CMK (cell line): Measurements from ENCODE around the gene ITGA5.
"Not testable (repeated sequence)": the region's sequence is repeated elsewhere in the genome, so short reads cannot be mapped to it uniquely, and the experiment has no call there.

Source experiments
- DNase-seq: peaks from one replicate; pipeline ENCODE4 v3.0.0-alpha.2; 2010; ENCODE audit warnings: low read depth

Gene ITGA5

DNA sequence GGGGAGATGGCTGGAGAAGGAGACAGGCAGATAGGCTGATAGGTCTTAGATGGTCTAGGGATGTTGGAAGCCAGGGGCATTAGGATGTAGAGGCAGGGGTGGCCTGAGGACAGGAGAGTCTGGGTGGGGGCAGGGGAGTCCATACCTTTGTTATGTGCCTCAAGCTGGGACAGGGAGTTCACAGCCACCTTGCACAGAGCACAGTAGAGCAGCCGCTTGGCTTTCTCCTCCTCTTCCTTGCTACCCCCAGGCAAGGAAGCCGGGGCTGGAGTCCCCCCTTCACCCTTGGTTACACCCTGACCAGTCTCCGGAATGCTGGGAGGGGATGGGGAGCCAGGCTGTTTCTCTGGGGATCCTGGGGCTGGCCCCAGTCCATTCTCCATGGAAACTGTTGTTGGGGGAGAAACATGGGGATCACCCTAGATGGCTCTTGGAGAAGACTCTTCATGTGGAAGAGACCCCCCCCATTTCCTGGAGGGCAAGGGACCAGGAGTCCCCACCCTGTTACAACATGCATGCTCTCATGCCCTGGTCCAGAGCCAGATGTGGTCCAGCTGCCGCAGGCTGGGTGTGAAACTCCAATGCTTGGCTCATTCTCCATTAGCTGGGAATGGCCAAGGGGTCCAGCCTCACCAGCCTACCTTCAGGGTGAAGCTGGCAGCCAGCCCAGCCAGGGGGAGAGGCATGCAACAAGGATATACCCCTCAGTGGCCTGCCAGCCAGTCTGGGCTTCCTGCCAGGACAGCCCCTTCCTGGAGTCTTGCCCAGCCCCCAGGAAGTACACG lies 47.5 kb downstream of the ITGA5 start:
- no peak for DNase-seq

DNA sequence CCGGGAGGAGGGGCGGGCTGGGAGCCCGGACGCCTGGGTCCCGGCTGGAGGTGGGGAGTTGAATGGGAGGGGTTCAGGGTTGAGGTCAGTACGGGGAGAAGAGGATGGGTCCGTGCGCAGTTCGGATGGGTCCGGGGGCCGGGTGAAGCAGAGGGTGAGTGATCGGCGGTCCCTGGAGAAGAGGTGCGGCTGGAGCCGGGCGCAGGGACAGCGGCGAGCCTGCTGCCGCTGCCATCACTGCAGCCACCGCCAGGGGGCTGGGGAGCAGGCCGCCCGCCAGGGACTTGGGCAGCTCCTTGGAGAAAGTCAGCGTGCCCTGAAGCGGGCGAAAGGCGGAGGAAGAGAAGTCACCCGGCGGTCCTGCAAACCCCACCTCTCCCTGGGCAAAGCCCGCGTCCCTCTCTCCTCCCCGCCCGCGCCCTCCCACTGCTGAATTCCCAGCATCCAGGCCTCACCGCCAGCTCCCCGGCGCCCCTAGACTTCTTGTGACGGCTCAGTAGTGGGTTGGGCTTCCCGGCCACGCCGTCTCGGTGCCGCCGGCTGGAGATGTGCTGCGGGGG lies 48.8 kb downstream of the ITGA5 start:
- DNase-seq: no peak

DNA sequence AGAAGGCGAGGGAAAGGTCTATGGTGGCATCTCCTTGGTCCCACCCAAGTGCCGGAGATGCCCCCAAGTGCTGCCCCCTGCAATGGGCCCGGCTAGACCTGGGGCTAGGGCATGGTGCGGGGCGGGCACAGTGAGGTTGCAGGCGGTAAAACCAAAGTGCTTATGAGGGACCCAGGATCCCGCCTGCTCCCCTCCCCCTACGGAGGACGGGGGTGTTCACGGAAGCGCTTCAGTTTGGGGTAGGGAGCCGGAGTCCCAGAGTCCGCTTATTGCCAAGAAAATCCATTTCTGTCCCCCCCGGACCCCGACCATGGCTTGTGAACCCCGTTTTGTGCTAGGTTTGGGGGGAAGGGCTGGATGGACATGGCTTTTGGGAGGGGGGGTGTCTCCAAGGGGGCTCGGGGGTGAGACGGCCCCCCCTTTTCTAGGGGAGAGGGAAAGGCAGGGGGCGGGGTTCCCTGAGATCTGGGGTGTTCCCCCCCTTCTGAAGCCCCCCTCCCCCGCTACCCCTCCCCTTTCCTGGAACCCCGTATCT lies 49.4 kb downstream of the ITGA5 start:
- no peak for DNase-seq

DNA sequence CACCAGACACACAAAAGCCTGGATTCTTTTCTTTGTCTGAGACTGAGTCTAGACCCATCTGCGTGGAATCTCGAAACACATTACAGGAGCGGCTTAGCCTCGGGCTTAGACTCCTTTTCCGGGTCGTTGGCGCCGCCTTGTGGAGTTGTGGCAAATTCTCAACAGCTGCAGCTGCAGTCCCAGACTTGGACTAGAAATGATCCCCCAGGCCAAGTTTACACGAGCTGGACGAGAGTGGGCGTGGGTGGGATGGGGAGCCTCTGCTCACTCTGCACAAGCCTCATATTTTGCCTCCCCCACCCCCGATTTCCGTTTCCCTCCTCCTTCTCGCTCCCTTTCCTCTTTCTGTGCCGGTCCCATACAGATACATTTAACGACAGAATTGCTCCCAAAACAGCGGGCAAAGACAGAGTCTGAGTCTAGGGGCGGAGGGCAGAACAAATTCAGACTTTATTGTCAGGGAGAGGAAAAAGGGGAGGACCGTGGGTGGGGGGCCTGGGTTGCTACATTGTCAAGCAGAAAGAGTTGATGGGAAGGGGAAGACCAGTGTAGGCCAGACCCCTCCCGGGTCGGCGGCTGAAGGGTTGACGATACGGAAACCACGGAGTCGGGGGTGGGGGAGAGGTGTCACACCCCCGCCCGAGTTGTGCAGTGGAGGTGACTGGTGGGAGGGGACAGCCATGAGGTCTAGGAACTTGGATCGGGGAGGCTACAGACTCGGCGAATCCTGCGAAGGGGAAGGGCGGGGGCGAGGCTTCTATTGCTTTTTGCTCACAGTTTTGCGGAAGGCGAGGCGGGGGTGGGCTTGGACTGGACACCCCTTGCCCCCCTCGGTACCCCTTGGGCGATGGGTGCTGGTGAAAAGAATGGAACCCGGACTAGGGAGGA lies 50.1 kb downstream of the ITGA5 start:
- DNase-seq: peak; percentile 73

DNA sequence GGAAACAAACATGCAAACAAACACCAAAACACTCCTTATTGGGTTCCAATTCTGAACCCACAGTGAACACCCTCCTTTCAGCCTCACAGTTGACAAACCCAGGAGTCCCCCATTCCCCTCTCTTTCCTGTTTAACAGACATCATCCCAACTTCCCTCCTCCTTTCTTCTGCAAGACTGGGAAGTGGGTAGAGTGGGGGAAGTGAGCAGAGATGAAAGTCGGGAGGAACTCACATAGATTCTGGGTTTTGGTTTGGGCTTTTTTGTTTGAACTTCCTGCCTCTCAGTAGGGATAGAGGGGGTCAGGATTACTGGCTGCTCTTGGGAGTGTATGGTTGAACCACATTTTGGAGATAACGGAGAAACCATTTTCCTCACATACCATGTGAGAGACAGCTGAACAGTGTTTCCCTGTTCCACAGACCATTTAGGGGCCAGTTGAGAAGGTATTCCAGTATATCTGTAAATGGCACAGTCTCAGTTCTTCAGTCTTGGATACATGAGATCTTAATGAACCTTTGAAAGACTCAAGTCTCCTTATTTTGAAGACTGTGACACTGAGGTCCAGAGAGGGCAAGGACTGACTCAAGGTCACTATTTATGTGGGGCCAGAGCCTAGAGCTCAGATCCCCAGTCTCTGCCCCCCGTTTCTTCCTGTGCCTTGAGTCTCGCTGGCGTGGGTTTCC lies 50.9 kb downstream of the ITGA5 start:
- no peak for DNase-seq

DNA sequence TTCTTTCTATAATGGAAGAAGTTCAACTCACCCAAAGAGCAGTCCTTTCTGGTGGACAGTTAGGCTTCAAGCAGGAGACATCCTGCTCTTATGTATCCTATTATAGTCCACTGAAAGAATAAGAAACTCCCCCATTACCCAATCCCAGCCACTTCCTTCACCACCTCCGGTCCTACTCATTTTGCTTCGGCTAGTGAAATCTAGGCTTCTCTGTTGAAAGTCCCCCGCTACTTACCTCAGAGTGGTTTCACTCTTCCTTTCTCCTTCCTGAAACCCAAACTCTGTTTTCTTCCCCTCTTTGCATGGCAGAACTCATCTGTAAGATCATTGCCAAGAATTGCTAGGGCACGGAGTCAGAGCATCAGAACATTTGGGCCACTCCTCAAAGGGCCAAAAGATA lies 54.7 kb downstream of the ITGA5 start, which contains the start of gene GPR84:
Gene GPR84, minus strand, starts transcription at position 74 of the 400 bp plus-strand sequence. CDS start 635 bp downstream, outside the sequence.
- no peak for DNase-seq

DNA sequence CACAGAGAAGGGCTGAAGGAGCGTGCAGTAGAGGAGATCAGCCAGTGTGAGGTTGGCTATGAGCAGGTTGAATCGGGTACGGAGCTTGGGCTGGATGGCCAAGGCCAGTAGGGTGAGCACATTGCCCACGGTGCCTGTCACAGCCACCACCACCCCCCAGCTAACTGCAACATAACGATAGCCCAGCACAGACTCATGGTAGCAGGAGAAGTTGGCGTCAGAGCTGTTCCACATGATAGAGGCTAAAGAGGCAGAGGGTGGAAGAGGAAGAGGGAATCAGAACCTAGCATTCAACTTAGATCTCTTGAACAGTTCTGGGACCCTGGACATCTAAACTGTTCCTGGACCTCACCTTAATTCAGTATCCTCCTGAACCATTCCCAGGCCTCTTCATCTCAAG lies 55.4 kb downstream of the ITGA5 start:
- no peak for DNase-seq

DNA sequence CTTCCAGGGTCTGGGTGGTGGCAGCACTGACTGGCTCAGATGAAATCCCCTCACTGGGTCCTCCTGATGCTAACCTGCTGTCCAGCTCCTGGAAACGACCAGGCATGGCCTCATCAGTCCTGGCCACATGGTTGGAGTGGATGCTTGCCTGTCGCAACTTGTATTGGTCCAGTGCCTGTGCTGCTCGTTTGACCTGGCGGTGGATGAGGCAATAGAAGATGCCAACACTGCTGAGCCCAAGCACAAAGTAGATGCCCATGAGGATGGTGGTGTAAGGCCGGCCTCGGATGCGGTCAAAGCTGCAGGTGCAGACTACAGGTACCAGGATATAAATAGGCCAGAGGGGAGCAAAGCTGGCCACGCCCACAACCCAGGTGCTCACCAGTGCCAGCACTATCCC lies 56.0 kb downstream of the ITGA5 start:
- DNase-seq: no peak

DNA sequence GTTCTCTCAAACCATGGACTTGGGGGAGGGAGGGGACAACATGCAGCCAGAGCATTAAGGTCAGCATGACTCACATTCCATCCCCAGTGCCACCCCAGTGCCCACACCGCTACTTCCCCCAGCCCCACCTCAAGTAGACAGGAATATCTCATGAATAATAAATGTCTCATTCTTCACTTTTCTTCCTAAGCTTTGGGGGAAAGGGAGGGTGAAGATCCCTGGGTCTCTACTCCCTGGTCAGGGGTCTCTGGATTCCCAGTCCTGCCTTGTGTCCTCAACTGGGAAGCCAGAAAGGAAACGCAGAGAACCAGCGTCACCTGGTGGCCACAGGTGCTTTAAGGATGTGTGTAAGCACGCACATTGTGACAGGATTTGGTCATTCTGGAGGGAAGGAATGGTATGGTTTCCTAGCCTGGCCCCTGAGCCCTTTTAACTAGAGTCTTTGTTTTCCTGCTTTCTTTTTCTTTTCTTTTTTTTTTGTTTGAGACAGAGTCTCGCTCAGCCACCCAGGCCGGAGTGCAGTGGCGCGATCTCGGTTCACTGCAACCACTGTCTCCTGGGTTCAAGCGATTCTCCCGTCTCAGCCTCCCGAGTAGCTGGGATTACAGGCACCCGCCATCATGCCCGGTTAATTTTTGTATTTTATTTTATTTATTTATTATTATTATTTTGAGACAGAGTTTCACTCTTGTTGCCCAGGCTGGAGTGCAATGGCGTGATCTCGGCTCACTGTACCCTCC lies 58.2 kb downstream of the ITGA5 start:
- DNase-seq: no peak

DNA sequence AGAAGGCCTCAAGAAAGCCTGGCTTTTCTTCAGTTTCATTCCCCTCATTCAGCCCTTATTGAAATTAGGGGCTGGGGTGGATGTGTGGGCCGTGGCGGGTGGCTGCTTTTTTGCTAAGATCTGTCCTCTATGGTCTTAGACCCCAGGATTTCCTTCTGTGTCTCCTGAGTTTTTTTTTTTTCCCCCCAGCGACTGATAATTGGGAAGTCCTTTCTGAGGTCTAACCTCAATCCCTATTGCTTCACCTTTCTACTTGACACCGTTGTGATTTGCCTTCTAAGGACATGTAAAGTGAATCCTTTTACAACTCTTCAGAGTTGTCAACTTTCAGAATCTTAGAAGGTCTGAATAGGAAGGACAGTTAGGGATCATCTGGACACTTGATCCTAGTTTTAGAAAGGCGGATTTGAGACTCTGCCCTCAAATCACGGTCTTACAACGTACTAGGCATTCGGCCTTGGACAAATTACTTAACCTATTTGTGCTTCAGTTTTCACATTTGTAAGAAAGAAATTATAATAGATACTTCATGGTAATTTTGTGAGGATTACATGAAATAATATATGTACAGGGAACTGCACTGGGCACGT lies 59.2 kb downstream of the ITGA5 start:
- DNase-seq: no peak

DNA sequence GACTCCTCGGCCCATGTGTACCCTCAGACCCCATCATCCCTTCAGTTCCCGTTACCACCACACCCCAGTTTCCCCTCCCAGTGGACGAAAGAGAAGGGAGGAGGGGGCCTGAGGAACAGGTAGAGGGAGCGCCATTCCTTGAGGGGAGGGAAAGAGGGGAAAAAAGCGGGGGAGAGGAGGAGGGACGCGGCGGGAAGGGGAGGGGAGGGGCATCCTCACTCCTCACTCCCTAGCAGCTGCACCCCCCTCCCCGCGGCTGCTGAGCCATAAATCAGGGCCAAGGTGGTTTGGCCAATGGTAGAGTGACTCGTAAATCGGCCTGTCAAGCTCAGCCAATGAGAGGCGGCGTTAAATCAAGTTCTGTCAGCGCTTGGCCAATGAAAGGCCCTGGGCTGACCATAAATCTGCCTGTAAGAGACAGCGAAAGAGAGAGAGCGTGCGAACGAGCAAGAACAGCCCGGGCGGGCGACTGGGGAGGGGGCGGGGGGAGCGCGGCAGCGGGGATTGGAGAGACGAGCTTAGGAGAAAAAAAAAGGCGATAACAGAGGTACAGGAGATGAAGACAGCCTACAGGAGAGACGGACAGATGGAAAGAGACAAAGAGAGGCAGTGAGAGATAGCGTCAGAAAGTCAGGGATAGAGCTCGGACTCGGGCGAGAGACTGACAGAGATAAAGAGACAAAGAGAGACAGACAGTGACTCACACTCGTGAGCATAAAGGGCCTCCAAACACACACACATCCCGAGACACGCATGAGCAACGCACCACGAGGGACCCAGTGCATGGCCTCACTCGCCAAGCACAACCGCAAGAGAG lies 59.9 kb downstream of the ITGA5 start:
- peak; percentile 93 for DNase-seq

DNA sequence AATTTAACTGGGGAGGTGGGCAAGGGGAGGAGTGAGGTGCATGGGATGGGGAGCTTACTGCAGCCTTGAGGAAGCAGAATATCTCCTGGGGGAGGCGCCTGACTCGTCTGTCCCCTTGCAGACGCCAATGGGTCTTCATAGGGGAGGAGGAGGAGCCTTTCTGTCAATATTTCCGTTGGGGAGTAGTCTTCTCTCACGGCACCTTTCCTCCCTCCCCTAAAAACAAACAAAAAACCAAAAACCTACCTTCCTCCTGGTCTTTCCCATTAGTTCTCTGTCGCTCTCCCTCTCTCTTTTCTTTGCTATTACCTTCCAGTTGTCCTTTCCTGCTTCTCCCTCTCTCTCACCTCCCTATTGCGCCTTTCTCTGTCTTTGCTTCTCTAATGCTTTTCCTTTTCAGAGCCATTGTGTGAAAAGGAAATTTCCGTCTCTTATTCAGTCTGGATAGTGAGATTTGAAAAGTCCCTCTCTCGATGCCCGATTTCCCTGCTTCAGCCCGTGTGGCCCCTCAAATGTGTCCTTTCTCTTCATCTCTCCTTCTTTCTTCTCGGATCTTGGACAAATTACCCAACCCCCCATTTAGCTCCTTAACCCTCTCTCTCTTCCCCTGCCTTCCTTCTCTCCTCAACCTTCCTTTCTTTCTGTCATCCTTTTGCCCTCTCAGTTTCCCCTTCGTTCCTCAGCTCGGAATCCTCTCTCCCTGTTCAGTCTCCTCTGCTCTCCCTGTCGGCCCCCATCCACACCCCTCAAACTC lies 60.7 kb downstream of the ITGA5 start:
- no peak for DNase-seq

DNA sequence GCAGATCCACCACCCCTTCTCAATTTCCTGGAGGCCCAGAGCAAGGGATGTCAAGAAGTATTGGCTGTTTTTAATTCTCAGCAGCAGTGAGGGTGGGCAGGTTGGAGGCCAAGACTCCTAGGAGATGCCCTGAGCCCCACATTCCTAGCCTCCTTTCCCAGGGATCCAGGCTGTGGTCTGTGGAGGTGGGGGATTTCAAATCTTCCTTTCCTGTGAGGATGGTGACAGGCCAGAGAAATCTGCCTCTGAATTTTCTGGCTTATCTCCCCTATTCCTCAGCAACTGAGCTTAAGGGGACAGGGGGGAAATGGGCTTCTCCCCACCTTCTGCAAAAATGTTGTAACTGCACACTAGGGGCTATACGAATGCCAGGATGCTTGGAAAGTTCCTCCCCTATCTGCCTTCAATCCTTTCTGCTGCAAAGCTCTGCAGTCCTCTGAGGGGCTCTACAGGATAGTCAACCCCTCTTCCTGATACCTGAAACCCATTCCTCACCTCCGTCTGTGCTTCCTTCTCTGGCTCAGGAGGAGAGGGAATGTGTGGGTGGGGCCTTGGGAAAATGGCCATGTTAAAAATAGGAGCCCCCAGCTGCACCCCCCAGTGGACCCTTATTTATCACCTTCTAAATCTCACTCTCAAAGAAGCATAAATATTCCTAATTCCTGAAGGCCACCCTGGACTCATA lies 61.4 kb downstream of the ITGA5 start:
- no peak for DNase-seq

DNA sequence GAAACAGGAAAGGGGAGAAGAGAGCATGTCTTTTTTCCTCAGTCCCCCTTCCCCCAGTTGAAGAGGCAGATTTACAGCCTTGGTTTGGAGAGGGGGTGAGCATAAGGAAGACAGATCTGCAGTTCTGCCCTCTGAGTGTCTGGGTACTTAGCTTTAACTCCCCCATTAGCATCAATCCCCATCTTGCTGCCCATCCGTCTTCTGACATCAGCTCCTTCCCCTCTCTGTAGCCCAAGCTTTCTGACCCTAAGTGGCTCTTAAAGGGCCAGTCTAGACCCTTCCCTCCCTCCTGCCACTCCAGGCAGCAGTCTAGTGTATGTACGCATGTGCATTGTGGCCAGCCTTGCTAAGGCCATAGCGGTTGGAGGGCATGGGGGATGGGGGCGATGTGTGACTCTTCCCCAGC lies 62.1 kb downstream of the ITGA5 start:
- DNase-seq: no peak

DNA sequence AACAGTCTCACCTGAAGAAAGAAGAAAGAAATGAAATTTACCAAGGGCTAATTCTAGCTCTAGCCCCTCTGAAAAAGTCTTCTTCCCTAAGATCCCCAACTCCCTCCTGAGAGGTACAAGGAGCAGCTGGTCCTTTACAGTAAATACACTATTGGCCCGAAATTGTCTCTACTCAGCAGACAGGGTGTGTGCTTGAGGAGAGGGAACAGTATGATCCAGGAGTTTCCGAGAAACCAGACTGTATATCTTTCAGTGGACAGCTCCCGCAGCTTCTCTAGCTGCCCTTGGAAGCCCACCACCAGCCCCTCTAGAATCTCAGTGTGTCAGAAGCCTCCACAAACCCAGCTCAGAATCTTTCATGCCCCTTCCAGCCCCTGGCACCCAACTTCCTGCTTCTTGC lies 62.8 kb downstream of the ITGA5 start:
- DNase-seq: no peak

DNA sequence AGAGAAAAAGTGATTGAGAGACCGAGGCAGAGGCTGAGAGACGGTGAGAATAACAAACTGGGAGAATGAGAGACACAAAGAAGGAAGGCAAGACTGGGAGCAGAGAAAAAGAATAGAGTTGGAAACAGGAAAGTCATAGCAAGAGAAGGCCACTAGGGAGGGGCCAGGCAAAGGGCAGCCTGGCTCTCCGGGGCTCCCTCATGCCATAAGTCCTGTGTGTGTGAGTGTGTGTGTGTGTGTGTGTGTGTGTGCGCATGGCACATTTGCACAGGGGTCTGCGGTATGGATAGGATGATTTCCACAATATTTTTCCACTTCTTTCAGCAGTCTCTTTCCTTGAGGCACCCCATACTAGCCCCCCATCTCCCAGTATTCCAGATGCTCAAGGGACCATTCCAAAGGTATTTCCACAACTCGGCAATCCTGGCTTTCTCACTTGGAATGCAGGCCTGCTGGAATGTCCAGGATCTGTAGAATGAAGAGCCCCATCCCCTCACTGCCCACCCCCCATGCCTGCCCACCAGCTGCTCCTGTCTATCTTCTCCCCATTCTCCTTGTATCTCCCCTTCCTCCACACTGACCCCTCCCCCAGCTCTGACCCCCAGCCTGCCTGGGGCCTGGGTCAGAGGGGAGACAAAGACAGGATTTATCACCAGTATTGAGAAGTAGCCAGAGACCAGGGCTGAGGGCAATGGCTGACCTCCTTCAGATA lies 63.8 kb downstream of the ITGA5 start:
- DNase-seq: no peak

DNA sequence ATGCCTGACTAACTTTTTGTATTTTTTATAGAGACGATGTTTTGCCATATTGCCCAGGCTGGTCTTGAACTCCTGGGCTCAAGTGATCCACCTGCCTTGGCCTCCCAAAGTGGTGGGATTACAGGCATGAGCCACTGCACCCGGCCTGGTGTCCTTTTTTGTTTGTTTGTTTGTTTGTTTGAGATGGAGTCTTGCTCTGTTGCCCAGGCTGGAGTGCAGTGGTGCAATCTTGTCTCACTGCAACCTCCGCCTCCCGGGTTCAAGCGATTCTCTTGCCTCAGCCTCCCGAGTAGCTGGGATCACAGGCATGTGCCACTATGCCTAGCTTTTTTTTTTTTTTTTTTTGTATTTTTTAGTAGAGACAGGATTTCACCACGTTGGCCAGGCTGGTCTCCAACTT lies 64.8 kb downstream of the ITGA5 start:
- DNase-seq: not testable (repeated sequence)
